GM20000 (cell line): Measurements from ENCODE around the gene AFF1.

Experiments used
- DNase-seq: peaks from one replicate; pipeline ENCODE4 v3.0.0; 2012; ENCODE audit warnings: low spot score
- CTCF ChIP-seq: IDR thresholded peaks from 2 replicates; pipeline ENCODE4 v1.5.1; 2012; ENCODE audit warnings: mild to moderate bottlenecking, control low read depth; ENCODE audit errors: extremely low read depth, missing control alignments

AFF1 gene

GRCh38 chr4:87057835-87058355 lies 123.1 kb downstream of the AFF1 start:
- no peak for DNase-seq

GRCh38 chr4:87058356-87059073 lies 123.7 kb downstream of the AFF1 start:
- TF ChIP-seq CTCF = no peak
- DNase-seq = peak; percentile 25

More at GRCh38 chr4:87057835-87058355, 123.1 kb downstream of the AFF1 start:
- no peak for TF ChIP-seq CTCF

GRCh38 chr4:87060957-87061356 lies 126.1 kb downstream of the AFF1 start:
- DNase-seq = no peak
- TF ChIP-seq CTCF = no peak

- no peak for DNase-seq
- TF ChIP-seq CTCF = no peak
These were observed 130.2 kb downstream of the AFF1 start for GRCh38 chr4:87065021-87065420.

GRCh38 chr4:87066403-87067123 lies 131.8 kb downstream of the AFF1 start:
- no peak for DNase-seq

GRCh38 chr4:87067124-87067885 lies 132.5 kb downstream of the AFF1 start:
- no peak for DNase-seq
- TF ChIP-seq CTCF = no peak

More at GRCh38 chr4:87066403-87067123, 131.8 kb downstream of the AFF1 start:
- no peak for TF ChIP-seq CTCF
